HFF-Myc (cell line): Measurements from ENCODE around the gene FEM1B.

Experiments used
- DNase-seq: peaks from one replicate; pipeline ENCODE4 v3.0.0-alpha.2; 2011; ENCODE audit warnings: low read depth; ENCODE audit errors: extremely low read depth
- H3K4me3 ChIP-seq: replicated peaks from 2 replicates; pipeline ENCODE4 v1.5.1; 2011; ENCODE audit warnings: low read depth, mild to moderate bottlenecking, control low read depth, low read length
- CTCF ChIP-seq: IDR thresholded peaks from 2 replicates; pipeline ENCODE4 v1.5.1; 2012; ENCODE audit warnings: mild to moderate bottlenecking, low read depth, low read length, control low read depth; ENCODE audit errors: missing control alignments

Gene FEM1B

GRCh38 chr15:68316061-68316804 is 38.7 kb downstream of the FEM1B start:
- no peak for DNase-seq
- H3K4me3 ChIP-seq = no peak overlapping the region
- TF ChIP-seq CTCF = peak; percentile 56

- DNase-seq = no peak
- no peak for TF ChIP-seq CTCF
- H3K4me3 ChIP-seq = no peak overlapping the region
Measured at GRCh38 chr15:68317281-68318007, 39.9 kb downstream of the FEM1B start.

DNA sequence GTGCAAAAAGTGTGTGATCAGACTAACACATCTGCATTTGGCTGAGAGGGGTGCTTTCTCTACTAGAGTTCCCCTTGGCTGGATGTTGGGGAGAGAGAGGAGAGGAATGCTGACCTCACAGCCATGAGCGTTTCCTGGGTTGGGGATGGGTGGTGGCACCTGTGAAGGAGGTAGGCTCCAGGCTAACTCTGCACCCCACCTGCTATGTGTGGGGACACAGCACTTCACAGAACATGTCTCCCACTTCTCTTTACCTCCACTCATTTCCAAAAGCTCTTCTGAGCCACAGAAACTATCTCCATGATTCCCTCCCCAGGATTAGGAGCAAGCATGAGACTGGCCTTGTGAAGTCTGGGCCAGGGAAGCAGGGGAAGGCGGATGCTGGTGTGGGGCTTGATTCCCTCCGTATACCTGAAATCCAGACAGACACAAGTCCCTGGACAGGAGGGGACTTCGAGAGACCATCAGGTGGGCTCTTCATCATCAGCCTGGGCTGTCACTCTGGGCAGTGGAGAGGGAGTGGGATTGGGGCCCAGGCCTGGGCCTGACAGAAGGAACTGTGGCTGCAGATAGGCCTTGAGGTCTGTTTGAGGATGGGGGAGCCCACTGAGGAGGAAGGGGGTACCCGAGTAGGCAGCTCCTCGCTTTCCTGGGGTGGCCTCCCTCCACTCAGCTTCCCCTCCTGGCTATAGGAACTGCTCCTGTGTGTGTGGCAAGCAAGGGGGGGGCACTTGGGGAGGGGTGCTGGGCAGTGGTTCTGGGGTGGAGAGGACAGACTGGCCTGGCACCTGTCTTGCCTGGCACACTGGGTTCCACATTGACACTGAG is 40.7 kb downstream of the FEM1B start:
- no peak for TF ChIP-seq CTCF
- DNase-seq = no peak
- no peak overlapping the region for H3K4me3 ChIP-seq

DNA sequence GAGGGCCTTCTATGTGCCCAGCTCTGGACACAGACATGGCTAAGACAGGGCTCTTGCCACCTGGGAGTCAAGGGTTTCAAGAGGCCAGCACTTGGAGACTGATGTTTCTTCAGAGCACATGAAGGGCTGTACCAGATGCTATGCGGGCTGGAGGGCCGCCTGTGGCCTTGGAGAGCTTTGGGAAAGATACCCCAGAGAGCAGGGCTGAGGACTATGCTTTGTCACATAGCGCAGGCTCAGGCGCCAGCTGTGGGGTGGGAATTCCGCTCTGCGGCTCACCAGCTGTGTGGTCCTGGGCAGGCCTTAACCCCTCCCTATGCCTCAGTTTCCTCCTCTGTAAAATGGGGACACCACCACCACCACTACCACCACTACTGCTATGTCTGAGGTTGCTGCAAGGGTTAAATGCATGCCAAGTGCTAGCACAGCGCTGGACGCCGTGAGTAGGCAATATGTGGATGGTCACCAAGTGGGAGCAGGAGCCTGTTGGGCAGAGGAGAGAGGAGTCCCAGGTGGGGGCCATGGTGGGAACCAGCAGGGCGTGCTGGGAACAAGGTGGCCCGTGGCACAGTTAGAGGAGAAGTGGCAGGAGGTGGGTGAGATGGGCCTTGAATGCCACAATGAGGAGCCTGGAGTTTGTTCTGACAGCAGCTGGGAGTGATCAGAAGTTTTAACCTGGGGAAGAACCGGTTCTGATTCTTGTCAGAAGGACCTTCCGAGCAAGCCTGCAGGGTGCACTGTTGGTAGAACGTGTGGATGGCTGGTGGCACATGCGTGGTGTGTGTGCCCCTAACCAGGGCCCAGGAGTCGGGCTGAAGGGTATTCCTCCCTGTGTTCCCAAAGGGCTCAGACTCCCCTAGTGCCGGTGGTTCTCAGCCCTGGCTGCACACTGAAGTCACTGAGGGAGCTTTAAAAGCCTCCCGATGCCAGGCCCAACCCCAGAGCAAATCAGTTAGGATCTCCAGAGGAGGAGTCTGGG is 41.7 kb downstream of the FEM1B start:
- no peak overlapping the region for H3K4me3 ChIP-seq
- no peak for TF ChIP-seq CTCF
- DNase-seq = no peak

DNA sequence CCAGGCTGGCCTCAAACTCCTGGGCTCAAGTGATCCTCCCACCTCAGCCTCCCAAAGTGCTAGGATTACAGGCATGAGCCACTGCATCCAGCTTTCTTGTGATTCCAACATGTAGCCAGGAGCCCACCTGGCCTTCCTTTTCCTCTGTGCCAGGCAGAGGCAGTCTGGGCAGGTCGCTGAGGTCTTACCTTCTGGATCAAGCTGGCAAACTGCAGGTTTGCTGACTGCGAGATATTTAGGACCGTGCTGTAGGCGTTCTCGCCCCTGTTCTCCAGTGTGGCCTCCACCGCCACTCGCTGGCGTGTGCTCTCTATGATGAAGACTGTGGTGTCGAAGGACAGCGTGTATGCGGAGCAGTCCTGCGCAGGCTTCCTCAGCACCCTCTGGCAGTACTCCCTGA is 42.5 kb downstream of the FEM1B start:
- no peak for TF ChIP-seq CTCF
- DNase-seq = no peak
- H3K4me3 ChIP-seq = no peak overlapping the region

- H3K4me3 ChIP-seq = no peak overlapping the region
- no peak for TF ChIP-seq CTCF
- DNase-seq = no peak
Measured at GRCh38 chr15:68321229-68321628, 43.7 kb downstream of the FEM1B start.
